ENCODE measurements around the gene RNASE11.
"Not testable (repeated sequence)": the region's sequence is repeated elsewhere in the genome, so short reads cannot be mapped to it uniquely, and the experiment has no call there.

The RNASE11 gene

DNA sequence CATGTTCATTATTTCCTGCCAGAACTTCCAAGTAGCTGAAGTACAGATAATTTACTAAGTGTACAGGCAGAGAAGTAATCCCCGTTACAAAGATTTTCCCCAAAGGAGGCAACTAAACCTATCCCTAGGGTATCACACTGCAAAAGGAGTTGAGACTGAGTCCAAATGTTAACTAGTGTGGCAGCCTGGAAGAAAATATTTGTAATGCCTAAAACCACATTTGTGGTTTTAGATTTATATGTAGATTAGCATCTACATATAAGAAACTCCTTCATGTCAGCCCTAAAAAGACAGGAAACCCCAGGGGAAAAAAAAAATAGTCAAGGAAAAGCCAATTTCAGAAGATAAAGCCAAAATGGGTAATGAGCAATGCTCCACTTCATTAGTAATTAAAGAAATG, 4.8 kb upstream of the RNASE11 start:
- no peaks in the 10 kb centered on the region for H3K9me3 ChIP-seq (ENCODE audit: control insufficient read depth, low read length)
- H3K9ac ChIP-seq (ENCODE audit: low read length), result no peak overlapping the region
- no peaks in the 10 kb centered on the region for H3K27me3 ChIP-seq (ENCODE audit: control insufficient read depth, insufficient read depth, low read length)

DNA sequence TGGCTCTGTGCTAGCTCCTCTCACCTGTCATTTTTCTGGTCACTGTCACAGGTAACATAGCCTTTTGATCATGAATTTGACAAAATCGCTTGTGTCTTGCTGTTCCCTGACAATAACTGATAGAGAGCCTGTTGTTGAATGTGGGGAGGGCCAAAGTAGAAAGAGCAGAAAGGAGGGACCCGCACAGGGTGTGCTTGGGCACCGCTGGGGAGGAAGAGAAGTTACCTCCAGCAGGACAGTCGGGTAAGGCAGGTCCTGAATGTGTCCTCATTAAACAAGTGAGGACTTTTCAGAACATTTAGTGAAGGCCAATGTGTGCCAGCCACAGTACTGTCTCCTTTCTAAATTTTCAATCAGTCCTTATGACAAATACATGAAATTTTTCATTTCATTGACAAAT, 3.4 kb upstream of the RNASE11 start, which contains the start of gene RNASE12:
Gene RNASE12 (minus strand): TSS at position 142 of the 400 bp plus-strand sequence. CDS start 653 bp downstream, outside the sequence.
- Histone ChIP-seq H3K9me3 (ENCODE audit: control insufficient read depth, low read length) (no peaks in the 10 kb centered on the region), H3K9ac (ENCODE audit: low read length) (no peak within 1 kb of the TSS), H3K36me3 (ENCODE audit: control insufficient read depth, insufficient read depth, low read length) (no peaks in the 10 kb centered on the region)

More for the DNA sequence above, 4.8 kb upstream of the RNASE11 start:
- Histone ChIP-seq H3K4me3 (ENCODE audit: low read length) (no peak overlapping the region), H3K36me3 (ENCODE audit: control insufficient read depth, insufficient read depth, low read length) (no peaks in the 10 kb centered on the region), H3K4me1 (ENCODE audit: control insufficient read depth, insufficient read depth, low read length) (no peaks in the 10 kb centered on the region)

DNA sequence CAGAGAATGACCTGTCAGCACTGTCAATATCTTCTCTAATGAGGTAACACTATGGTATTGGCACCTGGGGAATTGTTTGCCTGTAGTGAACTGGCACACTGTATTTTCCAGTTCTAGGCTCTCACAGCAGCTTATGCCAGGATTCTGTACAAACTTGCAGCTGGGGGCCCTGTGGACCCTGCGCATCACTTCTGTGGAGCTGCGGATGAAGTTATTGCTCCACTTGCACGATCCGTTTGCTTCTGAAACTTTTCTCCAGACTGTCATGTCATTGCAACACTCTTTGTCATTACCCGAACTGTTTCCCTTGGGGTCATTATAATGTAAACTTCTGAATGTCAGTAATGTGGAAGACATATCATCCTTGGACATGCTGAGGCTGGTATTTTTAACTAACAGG, 3.9 kb downstream of the RNASE11 start:
- H3K36me3 ChIP-seq (ENCODE audit: control insufficient read depth, insufficient read depth, low read length), result no peaks in the 10 kb centered on the region
- no peaks in the 10 kb centered on the region for H3K4me1 ChIP-seq (ENCODE audit: control insufficient read depth, insufficient read depth, low read length)
- H3K4me3 ChIP-seq (ENCODE audit: low read length), result no peak overlapping the region
- H3K9ac ChIP-seq (ENCODE audit: low read length), result no peak overlapping the region
- H3K9me3 ChIP-seq (ENCODE audit: control insufficient read depth, low read length), result no peaks in the 10 kb centered on the region
- H3K27me3 ChIP-seq (ENCODE audit: control insufficient read depth, insufficient read depth, low read length), result peaks cover 3% of the 10 kb centered on the region

More for the DNA sequence above, 3.4 kb upstream of the RNASE11 start, which contains the start of gene RNASE12:
- H3K4me3 ChIP-seq (ENCODE audit: low read length), result no peak within 1 kb of the TSS
- no peaks in the 10 kb centered on the region for H3K4me1 ChIP-seq (ENCODE audit: control insufficient read depth, insufficient read depth, low read length)
- H3K27me3 ChIP-seq (ENCODE audit: control insufficient read depth, insufficient read depth, low read length), result no peaks in the 10 kb centered on the region

DNA sequence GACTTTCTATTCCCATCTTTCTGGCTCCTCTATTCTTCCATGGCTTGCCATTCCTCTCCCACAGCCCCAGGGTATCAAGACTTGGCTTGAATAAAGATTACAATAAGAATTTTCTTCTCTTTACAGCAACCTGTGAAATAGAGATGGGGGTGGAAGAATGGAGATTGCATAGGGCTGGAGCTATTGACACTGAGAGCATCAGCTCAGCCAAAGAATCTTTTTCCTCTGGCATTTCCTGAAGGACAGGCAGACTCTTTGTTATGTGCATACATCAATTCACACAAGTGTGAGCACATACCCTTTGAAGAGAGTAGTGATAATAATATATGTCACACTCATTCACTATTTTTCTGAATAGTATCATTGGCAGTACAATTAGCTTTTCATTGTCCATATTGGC, 4.7 kb downstream of the RNASE11 start:
- H3K9ac ChIP-seq (ENCODE audit: low read length), result no peak overlapping the region
- no peaks in the 10 kb centered on the region for H3K36me3 ChIP-seq (ENCODE audit: control insufficient read depth, insufficient read depth, low read length)
- no peaks in the 10 kb centered on the region for H3K4me1 ChIP-seq (ENCODE audit: control insufficient read depth, insufficient read depth, low read length)
- no peak overlapping the region for H3K4me3 ChIP-seq (ENCODE audit: low read length)
- no peaks in the 10 kb centered on the region for H3K9me3 ChIP-seq (ENCODE audit: control insufficient read depth, low read length)
- H3K27me3 ChIP-seq (ENCODE audit: control insufficient read depth, insufficient read depth, low read length), result peaks cover 3% of the 10 kb centered on the region

DNA sequence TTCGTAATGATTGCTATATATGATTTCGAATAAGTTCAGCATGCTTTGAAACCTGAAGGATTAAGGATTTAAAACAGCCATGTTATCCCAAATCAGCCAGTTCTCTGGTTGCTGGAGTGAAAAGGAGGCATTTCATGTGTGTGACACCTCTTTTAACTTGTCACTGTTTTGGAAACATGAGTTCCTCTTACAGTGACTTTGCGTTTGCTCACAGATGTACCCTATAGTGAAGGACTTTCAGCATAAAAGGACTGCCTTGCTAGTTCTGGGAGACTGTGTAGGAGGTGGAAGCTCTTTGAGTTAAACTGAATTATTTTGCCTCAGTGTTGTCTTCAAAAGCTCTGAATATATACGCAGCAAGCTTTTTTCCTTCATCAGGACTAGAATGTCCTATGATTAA, 7.6 kb downstream of the RNASE11 start:
- H3K4me1 ChIP-seq (ENCODE audit: control insufficient read depth, insufficient read depth, low read length), result no peaks in the 10 kb centered on the region
- H3K9me3 ChIP-seq (ENCODE audit: control insufficient read depth, low read length), result no peaks in the 10 kb centered on the region
- no peak overlapping the region for H3K9ac ChIP-seq (ENCODE audit: low read length)
- no peaks in the 10 kb centered on the region for H3K36me3 ChIP-seq (ENCODE audit: control insufficient read depth, insufficient read depth, low read length)
- no peak overlapping the region for H3K4me3 ChIP-seq (ENCODE audit: low read length)
- H3K27me3 ChIP-seq (ENCODE audit: control insufficient read depth, insufficient read depth, low read length), result peaks cover 3% of the 10 kb centered on the region

DNA sequence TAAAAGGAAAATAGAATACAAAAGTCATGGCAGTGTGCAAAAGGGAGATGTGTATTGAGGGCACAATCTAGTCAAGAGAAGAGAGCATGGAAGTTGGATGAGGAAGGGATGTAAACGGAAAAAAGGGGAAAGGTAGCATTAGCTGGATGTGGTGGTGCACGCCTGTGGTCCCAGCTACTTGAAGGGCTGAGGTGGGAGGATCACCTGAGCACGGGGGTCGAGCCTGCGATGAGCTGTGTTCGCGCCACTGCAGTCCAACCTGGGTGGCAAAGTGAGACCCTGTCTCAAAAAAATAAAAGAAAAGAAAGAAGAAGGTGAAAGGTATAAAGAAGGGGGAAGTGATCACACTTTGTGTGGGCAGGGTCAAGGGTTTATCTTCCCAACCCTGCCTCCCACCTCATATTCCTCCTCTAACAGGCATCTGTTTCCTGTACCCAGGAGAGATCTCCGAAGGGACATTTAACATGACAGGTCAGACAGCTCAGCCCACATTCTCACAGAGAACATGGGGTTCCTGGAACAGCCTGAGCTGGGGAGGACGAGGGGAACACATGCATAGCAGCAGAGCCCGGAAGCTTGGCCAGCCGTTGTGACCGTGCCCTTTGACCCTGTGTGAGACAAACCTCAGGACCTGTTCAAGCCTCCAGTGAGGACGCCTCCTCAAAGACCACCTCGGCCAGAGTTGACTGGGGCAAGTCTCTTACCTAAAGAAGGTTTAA, 8.9 kb downstream of the RNASE11 start:
- Histone ChIP-seq H3K36me3 (ENCODE audit: control insufficient read depth, insufficient read depth, low read length) (no peaks in the 10 kb centered on the region), H3K9ac (ENCODE audit: low read length) (no peak overlapping the region), H3K27me3 (ENCODE audit: control insufficient read depth, insufficient read depth, low read length) (peaks cover 3% of the 10 kb centered on the region), H3K9me3 (ENCODE audit: control insufficient read depth, low read length) (no peaks in the 10 kb centered on the region), H3K4me3 (ENCODE audit: low read length) (no peak overlapping the region), H3K4me1 (ENCODE audit: control insufficient read depth, insufficient read depth, low read length) (no peaks in the 10 kb centered on the region)

DNA sequence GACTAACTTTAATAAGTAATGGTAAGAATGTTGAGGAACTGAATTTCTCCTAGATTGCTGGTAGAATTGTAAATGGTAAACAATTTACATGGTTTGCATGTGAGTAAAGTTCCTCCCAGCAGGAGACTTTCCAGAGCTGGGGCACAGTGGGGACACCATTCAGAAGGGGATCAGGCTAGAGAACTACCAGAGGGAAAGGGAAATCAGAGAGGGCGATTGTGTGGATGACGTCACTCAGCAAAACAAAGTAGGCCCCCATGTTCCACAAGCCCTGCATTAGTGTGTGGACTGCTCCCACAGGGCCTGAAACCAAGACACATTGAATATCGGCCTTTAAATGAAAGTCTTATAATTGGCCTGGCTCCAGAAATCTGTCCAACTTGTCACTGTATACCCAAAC, 9.5 kb downstream of the RNASE11 start:
- Histone ChIP-seq H3K27me3 (ENCODE audit: control insufficient read depth, insufficient read depth, low read length) (no peaks in the 10 kb centered on the region), H3K4me1 (ENCODE audit: control insufficient read depth, insufficient read depth, low read length) (no peaks in the 10 kb centered on the region), H3K36me3 (ENCODE audit: control insufficient read depth, insufficient read depth, low read length) (no peaks in the 10 kb centered on the region), H3K9ac (ENCODE audit: low read length) (no peak overlapping the region), H3K9me3 (ENCODE audit: control insufficient read depth, low read length) (no peaks in the 10 kb centered on the region), H3K4me3 (ENCODE audit: low read length) (no peak overlapping the region)

DNA sequence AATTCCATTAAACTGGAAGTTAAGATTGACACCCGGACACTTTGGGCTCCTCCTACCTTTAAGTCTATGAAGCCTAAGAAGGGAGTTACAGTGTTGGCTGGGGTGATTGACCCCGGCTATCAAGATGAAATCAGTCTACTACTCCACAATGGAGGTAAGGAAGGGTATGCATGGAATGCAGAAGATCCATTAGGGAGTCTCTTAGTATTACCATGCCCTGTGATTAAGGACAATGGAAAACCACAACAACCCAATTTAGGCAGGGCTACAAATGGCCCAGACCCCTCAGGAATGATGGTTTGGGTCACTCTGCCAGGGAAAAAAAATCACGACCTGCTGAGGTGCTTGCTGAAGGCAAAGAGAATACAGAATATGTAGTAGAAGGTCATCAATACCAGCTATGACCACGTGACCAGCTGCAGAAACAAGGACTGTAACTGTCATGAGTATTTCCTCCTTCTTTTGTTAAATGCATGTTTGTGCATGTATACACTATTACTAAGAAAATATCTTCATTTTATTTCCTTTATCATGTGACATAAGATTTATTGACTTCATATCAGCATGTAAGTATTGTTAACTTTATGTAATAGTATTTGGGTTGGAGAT, 15.3 kb downstream of the RNASE11 start:
- not testable (repeated sequence) for H3K9ac ChIP-seq (ENCODE audit: low read length); H3K4me1 ChIP-seq (ENCODE audit: control insufficient read depth, insufficient read depth, low read length); H3K4me3 ChIP-seq (ENCODE audit: low read length); H3K27me3 ChIP-seq (ENCODE audit: control insufficient read depth, insufficient read depth, low read length); H3K9me3 ChIP-seq (ENCODE audit: control insufficient read depth, low read length); H3K36me3 ChIP-seq (ENCODE audit: control insufficient read depth, insufficient read depth, low read length)

DNA sequence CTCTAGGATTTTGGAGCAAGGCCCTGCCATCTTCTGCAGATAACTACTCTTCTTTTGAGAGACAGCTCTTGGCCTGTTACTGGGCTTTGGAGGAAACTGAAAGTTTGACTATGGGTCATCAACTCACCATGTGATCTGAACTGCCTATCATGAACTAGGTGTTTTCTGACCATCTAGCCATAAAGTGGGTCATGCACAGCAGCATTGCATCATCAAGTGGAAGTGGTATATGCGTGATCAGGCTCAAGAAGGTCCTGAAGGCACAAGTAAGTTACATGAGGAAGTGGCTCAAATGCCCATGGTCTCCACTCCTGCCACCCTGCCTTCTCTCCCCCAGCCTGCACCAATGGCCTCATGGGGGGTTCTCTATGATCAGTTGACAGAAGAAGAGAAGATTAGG, 17.1 kb downstream of the RNASE11 start:
- not testable (repeated sequence) for H3K27me3 ChIP-seq (ENCODE audit: control insufficient read depth, insufficient read depth, low read length); H3K4me3 ChIP-seq (ENCODE audit: low read length); H3K9me3 ChIP-seq (ENCODE audit: control insufficient read depth, low read length); H3K9ac ChIP-seq (ENCODE audit: low read length); H3K4me1 ChIP-seq (ENCODE audit: control insufficient read depth, insufficient read depth, low read length); H3K36me3 ChIP-seq (ENCODE audit: control insufficient read depth, insufficient read depth, low read length)

DNA sequence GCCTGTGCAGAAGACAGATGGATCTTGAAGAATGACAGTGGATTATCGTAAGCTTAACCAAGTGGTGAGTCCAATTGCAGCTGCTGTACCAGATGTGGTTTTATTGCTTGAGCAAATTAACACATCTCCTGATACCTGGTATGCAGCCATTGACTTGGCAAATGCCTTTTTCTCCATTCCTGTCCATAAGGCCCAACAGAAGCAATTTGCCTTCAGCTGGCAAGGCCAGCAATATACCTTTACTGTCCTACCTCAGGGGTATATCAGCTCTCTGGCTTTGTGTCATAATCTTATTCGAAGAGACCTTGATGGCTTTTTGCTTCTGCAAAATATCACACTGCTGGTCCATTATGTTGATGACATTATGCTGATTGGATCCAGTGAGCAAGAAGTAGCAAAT, 17.9 kb downstream of the RNASE11 start:
- not testable (repeated sequence) for H3K9me3 ChIP-seq (ENCODE audit: control insufficient read depth, low read length); H3K9ac ChIP-seq (ENCODE audit: low read length); H3K36me3 ChIP-seq (ENCODE audit: control insufficient read depth, insufficient read depth, low read length); H3K4me3 ChIP-seq (ENCODE audit: low read length); H3K4me1 ChIP-seq (ENCODE audit: control insufficient read depth, insufficient read depth, low read length); H3K27me3 ChIP-seq (ENCODE audit: control insufficient read depth, insufficient read depth, low read length)

DNA sequence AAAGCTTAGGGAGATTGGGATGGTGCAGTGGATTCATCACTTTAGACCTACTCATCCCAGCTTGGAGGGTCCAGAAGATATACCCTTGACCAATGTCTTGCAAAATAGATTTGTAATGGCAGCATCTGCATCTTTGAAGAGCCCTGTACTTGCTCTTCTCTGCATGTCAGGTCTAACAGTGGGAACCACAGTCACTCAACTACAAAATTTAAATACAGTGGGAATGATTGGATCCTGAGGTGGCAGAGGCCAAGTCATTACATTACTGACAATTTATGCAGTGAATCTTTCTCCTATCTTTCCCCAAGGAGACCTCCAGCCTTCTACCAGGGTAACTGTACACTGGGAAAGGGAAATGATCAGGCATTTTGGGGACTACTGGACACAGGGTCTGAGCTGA, 18.7 kb downstream of the RNASE11 start:
- Histone ChIP-seq H3K9me3 (ENCODE audit: control insufficient read depth, low read length) (no peaks in the 10 kb centered on the region), H3K36me3 (ENCODE audit: control insufficient read depth, insufficient read depth, low read length) (no peaks in the 10 kb centered on the region), H3K4me3 (ENCODE audit: low read length) (no peak overlapping the region), H3K27me3 (ENCODE audit: control insufficient read depth, insufficient read depth, low read length) (no peaks in the 10 kb centered on the region), H3K4me1 (ENCODE audit: control insufficient read depth, insufficient read depth, low read length) (no peaks in the 10 kb centered on the region), H3K9ac (ENCODE audit: low read length) (no peak overlapping the region)

DNA sequence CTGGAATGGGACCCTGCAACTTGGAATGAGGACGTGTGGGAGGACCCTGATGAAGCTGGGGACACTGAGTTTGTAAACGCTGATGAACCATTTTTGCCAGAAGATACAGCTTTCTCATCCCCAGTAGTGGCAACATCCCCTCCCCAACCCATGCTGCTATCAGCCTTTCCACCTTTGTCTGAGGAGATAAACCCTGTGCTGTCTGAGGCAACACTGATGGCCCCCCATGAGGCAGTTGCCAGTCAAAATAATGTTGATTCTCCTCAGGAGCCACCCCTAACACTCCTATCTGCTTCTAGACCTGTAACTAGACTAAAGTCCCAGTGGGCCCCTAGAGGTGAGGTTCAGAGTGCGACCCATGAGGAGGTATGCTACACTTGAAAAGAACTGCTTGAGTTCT, 19.4 kb downstream of the RNASE11 start:
- H3K4me1 ChIP-seq (ENCODE audit: control insufficient read depth, insufficient read depth, low read length), result no peaks in the 10 kb centered on the region

More for the DNA sequence above, 19.4 kb downstream of the RNASE11 start:
- Histone ChIP-seq H3K4me3 (ENCODE audit: low read length) (no peak overlapping the region), H3K36me3 (ENCODE audit: control insufficient read depth, insufficient read depth, low read length) (no peaks in the 10 kb centered on the region), H3K9me3 (ENCODE audit: control insufficient read depth, low read length) (no peaks in the 10 kb centered on the region), H3K9ac (ENCODE audit: low read length) (no peak overlapping the region), H3K27me3 (ENCODE audit: control insufficient read depth, insufficient read depth, low read length) (no peaks in the 10 kb centered on the region)
